Measurements from ENCODE around the gene CRLF2. TPM values are rescaled to one million over a fixed set of nuclear protein-coding genes. Genes with fewer than 3 reads are reported as not detected.

CRLF2 gene
- total and polyA plus RNA-seq, 4 donors = 0.19 TPM; not detected in 3

- Histone ChIP-seq H3K36me3 (ENCODE audit: control insufficient read depth in 4 of 4, insufficient read depth in 3 of 4, low read depth in 1 of 4, low read length in 3 of 4) (no peaks in the 10 kb centered on the region), H3K9ac (ENCODE audit: low read depth in 1 of 2, low read length in 2 of 2) (no peak overlapping the region), H3K27ac (ENCODE audit: low read depth in 1 of 2, low read length in 2 of 2) (no peak overlapping the region), H3K9me3 (ENCODE audit: control insufficient read depth in 4 of 4, low read length in 3 of 4) (peaks cover 0 to 6% (median 4%) of the 10 kb centered on the region in 4 donors), H3K27me3 (ENCODE audit: control insufficient read depth in 4 of 4, insufficient read depth in 4 of 4, low read length in 3 of 4) (no peaks in the 10 kb centered on the region), H3K4me3 (ENCODE audit: low read depth in 1 of 3, low read length in 3 of 3) (no peak overlapping the region), H3K4me1 (ENCODE audit: control insufficient read depth in 4 of 4, insufficient read depth in 4 of 4, low read length in 3 of 4) (no peaks in the 10 kb centered on the region)
- no peak for TF ChIP-seq SP1 (IDR thresholded peaks at IDR 0.05)
- TF ChIP-seq FOXA1 (IDR thresholded peaks at IDR 0.05) = no peak
- TF ChIP-seq JUND (IDR thresholded peaks at IDR 0.05) = no peak
- no peak for TF ChIP-seq HNF4G (IDR thresholded peaks at IDR 0.05)
- TF ChIP-seq YY1 (IDR thresholded peaks at IDR 0.05) = no peak
- TF ChIP-seq TAF1 (conservative IDR thresholded peaks at IDR 0.05) = no peak
- no peak for TF ChIP-seq ZBTB33 (IDR thresholded peaks at IDR 0.05)
- no peak for TF ChIP-seq HNF4A (conservative IDR thresholded peaks at IDR 0.05)
- TF ChIP-seq REST (IDR thresholded peaks at IDR 0.05) = no peak
- no peak for TF ChIP-seq GABPA (IDR thresholded peaks at IDR 0.05 in 1 of 2, conservative IDR thresholded peaks at IDR 0.05 in 1 of 2)
- TF ChIP-seq CTCF (IDR thresholded peaks at IDR 0.05; ENCODE audit: low read depth, low read length, missing input control) = no peak
- no peak for TF ChIP-seq EGR1 (IDR thresholded peaks at IDR 0.05; ENCODE audit: low read depth in 2 of 2)
- no peak for TF ChIP-seq RAD21 (IDR thresholded peaks at IDR 0.05)
- no peak for TF ChIP-seq FOXA2 (IDR thresholded peaks at IDR 0.05)
- TF ChIP-seq ATF3 (IDR thresholded peaks at IDR 0.05) = no peak
- TF ChIP-seq MAX (IDR thresholded peaks at IDR 0.05) = no peak
- no peak for TF ChIP-seq NR2F2 (IDR thresholded peaks at IDR 0.05)
- TF ChIP-seq RXRA (IDR thresholded peaks at IDR 0.05) = no peak
- DNase-seq (ENCODE audit: low spot score) = no peak
- WGBS = 70% methylated on average over 17 of the region's 17 CpGs
Observed at GRCh38 chrX:1222531-1223241, 10.2 kb upstream of the CRLF2 start.
